Thyroid gland (tissue), 4 donors: ENCODE data around the gene VPS39.

Experiments used
- CTCF ChIP-seq, 6 experiments: fragments of 200-600 bp in 3 of 6; fragments of 450-650 bp in 3 of 6; sonication (generic) in 3 of 6; IDR thresholded peaks; one replicate each; pipeline ENCODE4 v1.5.1; 2016 to 2019; ENCODE audit warnings: antibody characterized with exemption in 6 of 6, mild to moderate bottlenecking in 2 of 6, inconsistent platforms in 1 of 6, moderate library complexity in 1 of 6
- POLR2A ChIP-seq, 2 donors: fragments of 450-650 bp; IDR thresholded peaks; one replicate each; pipeline ENCODE4 v1.6.1; 2017; ENCODE audit warnings: antibody characterized with exemption in 2 of 2, mild to moderate bottlenecking in 2 of 2, moderate library complexity in 1 of 2

- no peak for TF ChIP-seq CTCF (IDR thresholded peaks at IDR 0.05)
- TF ChIP-seq POLR2A (IDR thresholded peaks at IDR 0.05): no peak
These were observed 76.0 kb downstream of the VPS39 start for GRCh38 chr15:42131826-42132806.
